ENCODE measurements around the gene IZUMO1. TPM values are rescaled to one million over a fixed set of nuclear protein-coding genes. Genes with fewer than 3 reads are reported as not detected.

The IZUMO1 gene
- polyA plus RNA-seq, 1 donor from 2014 or later = not detected

DNA sequence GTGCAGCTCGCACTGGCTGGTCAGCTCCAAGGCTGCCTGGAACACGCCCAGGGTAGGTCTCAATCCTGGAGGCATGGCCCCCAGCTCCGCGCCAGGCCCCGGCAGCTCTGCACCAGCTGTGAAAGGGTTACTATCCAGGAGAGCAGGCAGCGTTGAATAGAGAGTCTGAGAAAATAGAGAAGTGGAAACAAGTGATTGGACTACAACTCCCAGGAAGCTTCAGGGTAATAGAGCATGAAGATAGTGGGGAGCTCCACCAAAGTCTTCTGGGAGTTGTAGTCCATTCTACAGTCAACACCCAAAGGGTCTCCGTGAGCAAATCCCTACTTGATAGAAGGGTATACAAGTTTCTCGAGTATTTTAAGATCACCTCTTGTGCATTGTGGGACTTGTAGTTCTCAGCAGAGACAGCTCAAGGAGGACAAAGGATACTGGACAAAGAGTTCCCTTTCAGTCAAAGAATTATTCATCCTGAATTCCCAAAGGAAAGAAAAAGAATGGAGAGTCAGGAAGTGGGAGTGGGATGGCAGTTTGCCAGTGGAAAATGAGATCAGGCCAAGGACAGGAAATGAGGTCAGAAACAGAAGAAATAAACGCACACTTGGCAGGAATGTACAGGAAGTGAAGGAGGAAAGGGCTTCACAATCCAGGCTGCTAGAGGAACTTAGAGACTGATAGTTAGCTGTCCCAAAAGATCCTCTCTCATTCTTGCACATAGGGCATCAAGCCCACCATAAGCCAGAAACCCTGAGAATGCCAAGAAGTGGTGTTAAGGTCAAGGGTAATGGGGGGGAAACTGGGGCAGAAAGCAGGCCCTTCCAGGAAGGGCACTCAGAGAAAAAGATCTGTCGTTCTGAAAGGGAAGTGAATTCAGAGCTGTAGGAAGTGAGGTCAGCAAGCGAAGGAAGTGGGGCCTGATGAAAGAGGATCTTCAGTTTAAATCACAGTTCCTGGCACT, 21.6 kb downstream of the IZUMO1 start:
- H3K4me2 ChIP-seq (ENCODE audit: low read length) = no peak overlapping the region
- H3K27ac ChIP-seq (ENCODE audit: low read length) = no peak overlapping the region
- H2AFZ ChIP-seq (ENCODE audit: low read depth, low read length) = peak overlapping the region; percentile 9

DNA sequence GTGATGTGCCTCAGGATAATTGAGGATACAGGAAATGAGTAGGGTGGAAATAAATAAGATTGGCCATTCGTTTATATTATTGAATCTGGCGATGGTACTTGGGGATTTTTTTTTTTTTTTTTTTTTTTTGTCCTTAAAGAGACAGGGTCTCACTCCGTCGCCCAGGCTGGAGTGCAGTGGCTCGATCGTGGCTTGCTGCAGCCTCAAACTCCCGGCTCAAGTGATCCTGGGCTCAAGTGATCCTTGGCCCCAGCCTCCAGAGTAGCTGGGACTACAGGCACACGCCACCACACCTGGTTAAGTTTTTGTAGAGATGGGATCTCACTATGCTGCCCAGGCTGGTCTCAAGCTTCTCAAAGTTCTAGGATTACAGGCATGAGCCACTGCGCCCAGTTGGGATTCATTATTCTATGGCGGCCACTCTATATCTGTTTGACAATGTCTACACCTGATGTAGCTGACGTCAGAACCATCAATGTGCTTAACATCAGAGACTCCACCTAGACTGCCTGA, 24.5 kb downstream of the IZUMO1 start:
- Histone ChIP-seq H3K9me2 (ENCODE audit: insufficient read depth, low read length) (no peaks in the 10 kb centered on the region), H3K27ac (ENCODE audit: low read length) (no peak overlapping the region), H3K79me2 (replicated peaks; ENCODE audit: insufficient read depth, low read length) (no peaks in the 10 kb centered on the region), H3K4me2 (ENCODE audit: low read length) (no peak overlapping the region), H3K4me3 (ENCODE audit: low read length) (no peak overlapping the region), H3K9me3 (ENCODE audit: low read length) (no peaks in the 10 kb centered on the region), H4K20me1 (ENCODE audit: insufficient read depth) (no peaks in the 10 kb centered on the region), H3F3A (ENCODE audit: insufficient read depth, low read length, poor library complexity, severe bottlenecking) (no peaks in the 10 kb centered on the region), H3K9ac (ENCODE audit: low read length) (no peak overlapping the region), H2AFZ (ENCODE audit: low read depth, low read length) (no peak overlapping the region), H3K27me3 (ENCODE audit: insufficient read depth, low read depth, low read length) (no peaks in the 10 kb centered on the region), H3K36me3 (ENCODE audit: insufficient read depth, low read length) (no peaks in the 10 kb centered on the region)
- TF ChIP-seq, protein P1, sequence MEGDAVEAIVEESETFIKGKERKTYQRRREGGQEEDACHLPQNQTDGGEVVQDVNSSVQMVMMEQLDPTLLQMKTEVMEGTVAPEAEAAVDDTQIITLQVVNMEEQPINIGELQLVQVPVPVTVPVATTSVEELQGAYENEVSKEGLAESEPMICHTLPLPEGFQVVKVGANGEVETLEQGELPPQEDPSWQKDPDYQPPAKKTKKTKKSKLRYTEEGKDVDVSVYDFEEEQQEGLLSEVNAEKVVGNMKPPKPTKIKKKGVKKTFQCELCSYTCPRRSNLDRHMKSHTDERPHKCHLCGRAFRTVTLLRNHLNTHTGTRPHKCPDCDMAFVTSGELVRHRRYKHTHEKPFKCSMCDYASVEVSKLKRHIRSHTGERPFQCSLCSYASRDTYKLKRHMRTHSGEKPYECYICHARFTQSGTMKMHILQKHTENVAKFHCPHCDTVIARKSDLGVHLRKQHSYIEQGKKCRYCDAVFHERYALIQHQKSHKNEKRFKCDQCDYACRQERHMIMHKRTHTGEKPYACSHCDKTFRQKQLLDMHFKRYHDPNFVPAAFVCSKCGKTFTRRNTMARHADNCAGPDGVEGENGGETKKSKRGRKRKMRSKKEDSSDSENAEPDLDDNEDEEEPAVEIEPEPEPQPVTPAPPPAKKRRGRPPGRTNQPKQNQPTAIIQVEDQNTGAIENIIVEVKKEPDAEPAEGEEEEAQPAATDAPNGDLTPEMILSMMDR (IDR thresholded peaks at IDR 0.05; ENCODE audit: poor library complexity, severe bottlenecking) = no peak
- TF ChIP-seq EZH2 (IDR thresholded peaks at IDR 0.05; ENCODE audit: borderline replicate concordance, insufficient read depth, low read length, poor library complexity, severe bottlenecking) = no peak
- TF ChIP-seq SMC3 (conservative IDR thresholded peaks at IDR 0.05; ENCODE audit: poor library complexity) = no peak
- no peak for TF ChIP-seq TAF1 (IDR thresholded peaks at IDR 0.05; ENCODE audit: low read depth)
- TF ChIP-seq, protein P2, sequence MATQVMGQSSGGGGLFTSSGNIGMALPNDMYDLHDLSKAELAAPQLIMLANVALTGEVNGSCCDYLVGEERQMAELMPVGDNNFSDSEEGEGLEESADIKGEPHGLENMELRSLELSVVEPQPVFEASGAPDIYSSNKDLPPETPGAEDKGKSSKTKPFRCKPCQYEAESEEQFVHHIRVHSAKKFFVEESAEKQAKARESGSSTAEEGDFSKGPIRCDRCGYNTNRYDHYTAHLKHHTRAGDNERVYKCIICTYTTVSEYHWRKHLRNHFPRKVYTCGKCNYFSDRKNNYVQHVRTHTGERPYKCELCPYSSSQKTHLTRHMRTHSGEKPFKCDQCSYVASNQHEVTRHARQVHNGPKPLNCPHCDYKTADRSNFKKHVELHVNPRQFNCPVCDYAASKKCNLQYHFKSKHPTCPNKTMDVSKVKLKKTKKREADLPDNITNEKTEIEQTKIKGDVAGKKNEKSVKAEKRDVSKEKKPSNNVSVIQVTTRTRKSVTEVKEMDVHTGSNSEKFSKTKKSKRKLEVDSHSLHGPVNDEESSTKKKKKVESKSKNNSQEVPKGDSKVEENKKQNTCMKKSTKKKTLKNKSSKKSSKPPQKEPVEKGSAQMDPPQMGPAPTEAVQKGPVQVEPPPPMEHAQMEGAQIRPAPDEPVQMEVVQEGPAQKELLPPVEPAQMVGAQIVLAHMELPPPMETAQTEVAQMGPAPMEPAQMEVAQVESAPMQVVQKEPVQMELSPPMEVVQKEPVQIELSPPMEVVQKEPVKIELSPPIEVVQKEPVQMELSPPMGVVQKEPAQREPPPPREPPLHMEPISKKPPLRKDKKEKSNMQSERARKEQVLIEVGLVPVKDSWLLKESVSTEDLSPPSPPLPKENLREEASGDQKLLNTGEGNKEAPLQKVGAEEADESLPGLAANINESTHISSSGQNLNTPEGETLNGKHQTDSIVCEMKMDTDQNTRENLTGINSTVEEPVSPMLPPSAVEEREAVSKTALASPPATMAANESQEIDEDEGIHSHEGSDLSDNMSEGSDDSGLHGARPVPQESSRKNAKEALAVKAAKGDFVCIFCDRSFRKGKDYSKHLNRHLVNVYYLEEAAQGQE (IDR thresholded peaks at IDR 0.05; ENCODE audit: borderline replicate concordance) = no peak
- TF ChIP-seq POLR2AphosphoS5 (IDR thresholded peaks at IDR 0.05) = no peak
- TF ChIP-seq EP300 (conservative IDR thresholded peaks at IDR 0.05; ENCODE audit: poor library complexity, severe bottlenecking) = no peak
- no peak for TF ChIP-seq RAD21 (conservative IDR thresholded peaks at IDR 0.05)

More for the DNA sequence above, 21.6 kb downstream of the IZUMO1 start:
- Histone ChIP-seq H3F3A (ENCODE audit: insufficient read depth, low read length, poor library complexity, severe bottlenecking) (no peaks in the 10 kb centered on the region), H3K36me3 (ENCODE audit: insufficient read depth, low read length) (no peaks in the 10 kb centered on the region), H3K9ac (ENCODE audit: low read length) (no peak overlapping the region), H4K20me1 (ENCODE audit: insufficient read depth) (no peaks in the 10 kb centered on the region), H3K4me3 (ENCODE audit: low read length) (no peak overlapping the region), H3K27me3 (ENCODE audit: insufficient read depth, low read depth, low read length) (no peaks in the 10 kb centered on the region), H3K9me2 (ENCODE audit: insufficient read depth, low read length) (no peaks in the 10 kb centered on the region), H3K79me2 (replicated peaks; ENCODE audit: insufficient read depth, low read length) (no peaks in the 10 kb centered on the region), H3K9me3 (ENCODE audit: low read length) (no peaks in the 10 kb centered on the region)
- TF ChIP-seq, protein P2 (IDR thresholded peaks at IDR 0.05; ENCODE audit: borderline replicate concordance) = no peak
